ENCODE results near the gene VGF.

Gene VGF

DNA sequence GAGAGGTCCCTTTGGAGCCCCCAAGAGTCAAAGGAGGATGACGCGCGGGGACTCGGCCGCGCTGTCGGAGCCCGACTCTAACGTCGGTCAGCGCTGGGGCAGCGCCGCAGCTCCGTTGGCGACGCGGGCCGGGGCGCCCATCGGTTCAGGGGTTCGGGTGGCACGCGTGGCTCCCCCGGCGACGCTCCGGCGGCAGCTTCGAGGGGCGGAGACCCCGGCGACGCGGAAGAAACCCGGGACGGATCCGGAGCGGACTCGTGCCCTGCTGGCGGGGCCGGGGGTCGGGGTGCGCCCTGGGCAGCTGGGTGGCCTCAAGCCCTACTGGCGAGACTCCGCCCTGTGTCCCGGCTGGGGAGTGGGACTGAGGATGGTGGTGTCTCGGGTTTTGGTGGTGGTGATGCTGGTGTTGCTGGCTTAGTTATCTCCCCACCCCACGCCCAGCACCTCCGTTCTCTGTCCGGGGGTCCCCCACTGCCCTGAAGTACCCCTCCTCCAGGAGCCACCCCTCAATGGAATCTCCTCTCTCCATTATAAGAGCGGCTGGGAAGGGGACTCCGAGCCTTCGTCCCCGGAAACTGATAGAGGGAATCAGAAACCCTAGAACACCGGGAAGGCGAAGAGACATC, 14.9 kb upstream of the VGF start, which contains the start of gene NAT16:
Gene NAT16 (minus strand): TSS at position 164 of the 626 bp plus-strand sequence. CDS start 5,486 bp downstream, outside the sequence.
- TF ChIP-seq CTCF (IDR thresholded peaks at IDR 0.05; ENCODE audit: insufficient read depth, missing control alignments): no peak
- no peak for FAIRE-seq
- no peak for DNase-seq (ENCODE audit: insufficient read length, low spot score)

DNA sequence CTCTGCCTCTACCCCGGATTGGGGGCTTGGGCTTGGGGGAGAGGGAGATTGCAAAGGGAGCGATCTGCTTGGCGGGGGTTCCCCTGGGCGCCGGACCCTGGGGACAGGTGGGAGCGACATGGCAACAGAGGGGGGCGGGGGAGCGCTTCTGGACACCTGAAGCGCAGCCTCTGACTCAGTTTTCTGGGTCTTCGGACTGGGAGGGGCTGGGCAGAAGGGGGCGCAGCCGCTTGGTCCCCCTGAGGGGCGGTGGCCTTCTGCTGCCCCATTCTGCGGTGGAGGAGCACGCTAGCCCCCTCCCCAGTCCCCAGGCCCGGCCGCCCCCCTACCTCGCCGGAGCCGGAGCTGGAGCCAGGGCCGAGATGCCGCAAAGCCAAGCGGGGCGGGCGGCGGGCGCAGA, 14.3 kb upstream of the VGF start:
- TF ChIP-seq CTCF (IDR thresholded peaks at IDR 0.05; ENCODE audit: insufficient read depth, missing control alignments): no peak
- no peak for DNase-seq (ENCODE audit: insufficient read length, low spot score)
- FAIRE-seq: no peak

DNA sequence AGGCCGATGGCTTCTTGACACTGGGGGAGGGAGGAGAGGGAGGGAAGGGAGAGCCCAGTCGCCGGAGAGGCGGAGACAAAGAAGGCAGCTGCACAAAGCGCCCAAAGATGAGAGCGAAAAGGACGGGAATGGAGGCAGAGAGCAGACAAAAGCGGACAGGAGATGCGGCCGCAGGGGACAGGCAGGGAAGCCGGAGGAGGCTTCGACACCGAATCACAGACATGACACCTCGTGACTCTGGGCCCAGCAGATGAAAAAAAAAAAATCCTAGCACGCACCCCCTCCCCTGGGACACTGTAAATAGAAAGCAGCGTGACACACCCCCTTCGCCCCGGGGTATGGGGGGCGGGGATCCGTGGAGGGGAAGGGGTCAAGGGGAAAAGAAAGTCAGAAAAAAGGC, 13.7 kb upstream of the VGF start:
- no peak for FAIRE-seq

GRCh38 chr7:101177644-101178043, 12.3 kb upstream of the VGF start:
- FAIRE-seq (no peak), DNase-seq (ENCODE audit: insufficient read length, low spot score) (no peak)
- no peak for TF ChIP-seq CTCF (IDR thresholded peaks at IDR 0.05; ENCODE audit: insufficient read depth, missing control alignments)

More for the DNA sequence above, 13.7 kb upstream of the VGF start:
- TF ChIP-seq CTCF (IDR thresholded peaks at IDR 0.05; ENCODE audit: insufficient read depth, missing control alignments): no peak
- DNase-seq (ENCODE audit: insufficient read length, low spot score): no peak

DNA sequence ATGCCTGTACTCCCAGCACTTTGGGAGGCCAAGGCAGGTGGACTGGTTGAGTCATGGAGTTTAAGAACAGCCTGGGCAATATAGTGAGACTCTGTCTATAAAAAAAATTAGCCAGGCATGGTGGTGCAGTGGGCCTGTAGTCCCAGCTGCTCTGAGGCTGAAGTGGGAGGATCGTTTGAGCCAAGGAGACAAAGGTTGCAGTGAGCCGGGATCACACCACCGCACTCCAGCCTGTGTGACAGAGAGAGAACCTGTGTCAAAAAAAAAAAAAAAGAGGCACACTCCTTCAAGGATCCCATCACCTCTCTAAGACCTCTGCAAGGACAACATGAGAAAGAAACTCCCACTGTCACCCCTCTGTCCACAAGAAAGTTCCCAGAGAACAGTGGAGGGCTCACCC, 10.3 kb upstream of the VGF start:
- no peak for TF ChIP-seq CTCF (IDR thresholded peaks at IDR 0.05; ENCODE audit: insufficient read depth, missing control alignments)
- DNase-seq (ENCODE audit: insufficient read length, low spot score) (no peak), FAIRE-seq (no peak)

- DNase-seq (ENCODE audit: insufficient read length, low spot score) (no peak), FAIRE-seq (no peak)
- no peak for TF ChIP-seq CTCF (IDR thresholded peaks at IDR 0.05; ENCODE audit: insufficient read depth, missing control alignments)
Observed at GRCh38 chr7:101174322-101174854, 9.0 kb upstream of the VGF start.

DNA sequence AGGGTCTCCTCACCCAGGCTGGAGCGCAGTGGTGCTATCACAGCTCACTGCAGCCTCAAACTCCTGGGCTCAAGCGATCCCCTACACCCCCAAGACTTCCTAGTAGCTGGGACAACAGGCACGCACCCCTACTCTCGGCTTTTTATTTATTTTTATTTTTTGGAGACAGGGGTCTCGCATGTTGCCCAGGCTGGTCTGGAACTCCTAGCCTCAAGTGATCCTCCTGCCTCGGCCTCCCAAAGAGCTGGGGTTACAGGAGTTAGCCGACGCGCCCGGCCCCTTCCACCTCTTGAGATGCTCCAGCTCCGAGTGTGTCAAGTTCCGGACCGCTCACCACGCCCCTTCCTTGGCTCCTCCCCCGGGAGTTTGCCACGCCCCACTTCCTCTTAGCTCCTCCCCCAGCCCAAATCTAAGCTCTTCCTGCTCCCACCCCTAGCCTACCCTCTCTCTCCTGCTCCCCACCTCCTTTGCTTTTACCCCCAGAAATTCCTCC, 8.4 kb upstream of the VGF start:
- TF ChIP-seq CTCF (IDR thresholded peaks at IDR 0.05; ENCODE audit: insufficient read depth, missing control alignments): no peak
- DNase-seq (ENCODE audit: insufficient read length, low spot score): no peak
- no peak for FAIRE-seq
